GM12892 (cell line): Measurements from ENCODE around the gene PLK3.
"Not testable (repeated sequence)": the region's sequence is repeated elsewhere in the genome, so short reads cannot be mapped to it uniquely, and the experiment has no call there.

Experiments
- POLR2A ChIP-seq: IDR thresholded peaks from 2 replicates; pipeline ENCODE4 v1.6.1; 2011; ENCODE audit warnings: low read depth, low read length, control low read depth
- POLR2AphosphoS5 ChIP-seq: IDR thresholded peaks from 2 replicates; pipeline ENCODE4 v1.6.1; 2011; ENCODE audit warnings: low read depth, low read length, control low read depth

DNA sequence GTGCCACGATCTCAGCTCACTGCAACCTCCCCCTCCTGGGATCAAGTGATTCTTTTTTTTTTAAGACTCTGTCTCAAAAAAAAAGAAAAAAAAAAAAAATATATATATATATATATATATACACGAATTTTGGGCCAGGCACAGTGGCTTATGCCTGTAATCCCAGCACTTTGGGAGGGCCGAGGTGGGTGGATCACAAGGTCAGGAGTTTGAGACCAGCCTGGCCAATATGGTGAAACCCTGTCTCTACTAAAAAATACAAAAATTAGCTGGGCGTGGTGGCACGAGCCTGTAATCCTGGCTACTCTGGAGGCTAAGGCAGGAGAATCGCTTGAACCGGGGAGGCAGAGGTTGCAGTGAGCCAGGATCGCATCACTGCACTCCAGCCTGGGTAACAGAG is 2.3 kb upstream of the PLK3 start:
- not testable (repeated sequence) for TF ChIP-seq POLR2AphosphoS5, POLR2A
